ENCODE measurements around the gene CORO6.

Gene CORO6

DNA sequence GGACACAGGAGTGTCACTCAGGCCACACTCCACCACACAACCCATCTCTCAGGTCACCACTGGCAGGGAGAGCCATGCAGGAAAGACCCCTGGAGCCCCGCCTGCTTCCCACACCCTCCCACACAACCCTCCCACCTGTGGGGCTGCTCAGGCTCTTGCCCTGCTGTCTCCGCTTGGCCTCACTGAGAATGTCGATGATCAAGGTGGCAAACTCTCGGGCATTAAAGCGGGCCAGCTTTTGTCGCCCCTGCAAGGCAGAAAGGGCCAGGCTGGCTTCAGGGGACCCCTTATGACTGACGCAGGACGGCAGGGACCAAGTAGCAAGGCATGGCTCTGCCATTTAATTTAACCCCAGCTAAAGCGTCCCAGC lies 45.7 kb downstream of the CORO6 start:
- no peak for DNase-seq (ENCODE audit: low read depth)
- no peak for TF ChIP-seq CTCF (conservative IDR thresholded peaks at IDR 0.05; ENCODE audit: low read depth, low read length)
- H3K4me3 ChIP-seq (ENCODE audit: low read depth, low read length) = no peak overlapping the region

DNA sequence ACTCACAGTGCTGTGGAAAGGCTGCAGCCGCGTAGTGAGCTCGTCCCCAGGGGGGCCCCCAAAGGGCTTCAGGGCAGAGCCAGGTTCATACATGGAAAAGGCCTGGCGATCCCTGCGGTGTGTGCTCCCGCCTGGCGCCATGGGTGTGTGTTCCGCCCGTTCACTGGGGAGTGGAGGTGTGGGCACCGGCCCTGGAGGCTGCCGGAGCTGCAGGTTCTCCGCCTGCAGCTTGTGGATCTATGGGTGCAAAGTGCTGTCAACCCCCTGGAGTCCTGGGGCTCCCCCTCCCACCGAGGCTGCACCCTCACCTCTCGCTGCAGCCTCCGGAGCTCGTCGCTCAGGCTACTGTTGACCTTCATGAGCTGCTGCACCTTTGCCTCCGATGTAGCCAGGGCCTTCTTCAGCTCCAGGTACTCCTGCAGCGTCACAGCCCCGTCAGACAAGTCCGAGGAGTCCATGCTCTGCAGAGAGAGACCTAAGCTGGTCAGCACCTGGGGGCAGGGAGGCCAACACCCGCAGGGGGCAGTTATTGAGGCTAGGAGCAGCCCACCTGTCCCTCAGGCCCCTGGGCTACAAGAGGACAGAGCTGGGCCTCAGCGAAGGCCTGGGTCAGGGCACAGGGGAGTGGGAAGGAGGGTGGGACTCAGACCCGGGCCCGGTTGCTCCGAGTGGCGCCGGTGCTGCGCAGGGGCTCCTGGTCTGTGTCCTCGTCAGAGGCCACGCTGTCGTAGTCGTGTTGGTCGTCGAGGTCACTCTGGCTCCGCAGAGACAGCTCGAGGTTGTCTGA lies 46.3 kb downstream of the CORO6 start:
- no peak overlapping the region for H3K4me3 ChIP-seq (ENCODE audit: low read depth, low read length)
- TF ChIP-seq CTCF (conservative IDR thresholded peaks at IDR 0.05; ENCODE audit: low read depth, low read length) = no peak
- DNase-seq (ENCODE audit: low read depth) = no peak

DNA sequence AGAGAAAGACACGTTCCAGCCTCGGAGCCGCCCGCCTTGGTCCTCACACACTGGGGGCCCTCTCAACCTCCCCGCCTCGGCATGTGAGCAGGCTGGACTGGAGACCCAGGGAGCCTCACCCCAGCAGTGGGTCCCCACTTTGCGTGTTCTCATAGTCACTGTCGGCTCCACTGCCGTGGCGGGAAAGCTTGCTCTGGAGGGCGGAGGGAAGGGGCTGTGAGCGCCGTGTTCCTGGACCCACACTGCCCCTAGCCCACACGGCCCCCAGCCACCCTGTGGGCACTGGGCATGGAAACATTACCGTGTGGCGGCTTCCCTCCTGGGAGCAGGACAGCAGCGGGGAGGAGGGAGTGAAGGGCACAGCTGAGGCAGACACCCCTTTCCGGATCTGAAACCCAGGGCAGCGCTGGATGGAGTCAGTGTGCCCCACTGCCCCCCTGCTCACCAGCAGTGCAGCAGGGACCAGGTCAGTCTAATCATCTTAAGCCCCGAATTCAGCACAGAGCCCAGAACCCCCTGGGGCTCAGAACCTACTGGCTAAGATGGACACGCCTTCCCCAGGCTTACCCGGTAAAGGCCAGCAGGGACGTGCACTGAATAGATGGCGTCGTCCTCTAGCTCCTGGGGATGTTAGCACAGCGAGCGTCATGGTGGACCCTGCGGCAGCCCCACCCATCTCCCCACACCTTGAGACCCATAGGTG lies 47.0 kb downstream of the CORO6 start:
- TF ChIP-seq CTCF (conservative IDR thresholded peaks at IDR 0.05; ENCODE audit: low read depth, low read length) = no peak
- no peak overlapping the region for H3K4me3 ChIP-seq (ENCODE audit: low read depth, low read length)
- DNase-seq (ENCODE audit: low read depth) = no peak

GRCh38 chr17:29574732-29575510 lies 47.8 kb downstream of the CORO6 start:
- no peak for DNase-seq (ENCODE audit: low read depth)
- TF ChIP-seq CTCF (conservative IDR thresholded peaks at IDR 0.05; ENCODE audit: low read depth, low read length) = no peak
- H3K4me3 ChIP-seq (ENCODE audit: low read depth, low read length) = no peak overlapping the region

DNA sequence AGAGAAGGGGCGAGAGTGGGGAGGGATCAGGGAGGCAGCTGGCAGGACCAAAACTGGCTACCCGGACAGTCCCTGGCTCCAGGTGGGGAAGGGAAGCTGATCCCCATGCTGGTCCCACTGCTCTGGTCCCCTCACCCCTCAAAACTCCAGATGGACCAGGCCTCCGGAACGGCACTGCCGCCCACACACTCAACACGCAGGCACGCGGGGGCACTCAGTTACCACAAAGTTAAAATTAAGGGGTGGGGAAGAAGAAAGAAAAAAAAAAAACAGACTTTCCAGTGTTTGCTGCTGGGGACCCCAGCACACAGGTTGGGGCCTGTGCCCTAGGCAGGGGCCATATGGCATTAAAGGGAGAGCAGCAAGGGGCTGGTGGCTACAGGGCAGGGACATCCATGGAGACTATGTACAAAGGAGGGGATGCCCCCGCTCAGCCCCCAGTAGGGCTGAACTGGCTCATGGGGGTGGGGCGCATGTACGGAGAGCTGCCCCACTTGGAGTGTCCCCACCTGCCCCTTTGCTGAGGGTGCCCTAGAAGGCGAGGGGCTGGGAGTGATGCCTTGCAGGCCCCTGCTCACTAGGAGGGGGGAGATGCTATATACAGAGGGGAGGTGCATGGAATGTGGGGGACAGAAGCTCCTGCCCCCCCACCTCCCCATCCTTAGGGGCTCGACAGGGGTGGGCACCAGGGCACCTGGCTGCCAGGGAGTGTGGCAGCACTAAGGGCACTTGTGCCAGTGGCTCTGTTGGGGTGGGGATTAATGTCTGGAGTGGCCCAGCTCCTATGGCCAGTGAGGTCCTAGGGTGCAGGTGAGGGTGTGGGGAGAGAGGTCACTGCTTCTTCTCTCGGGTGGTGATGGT lies 48.6 kb downstream of the CORO6 start:
- no peak overlapping the region for H3K4me3 ChIP-seq (ENCODE audit: low read depth, low read length)
- TF ChIP-seq CTCF (conservative IDR thresholded peaks at IDR 0.05; ENCODE audit: low read depth, low read length) = no peak
- no peak for DNase-seq (ENCODE audit: low read depth)

DNA sequence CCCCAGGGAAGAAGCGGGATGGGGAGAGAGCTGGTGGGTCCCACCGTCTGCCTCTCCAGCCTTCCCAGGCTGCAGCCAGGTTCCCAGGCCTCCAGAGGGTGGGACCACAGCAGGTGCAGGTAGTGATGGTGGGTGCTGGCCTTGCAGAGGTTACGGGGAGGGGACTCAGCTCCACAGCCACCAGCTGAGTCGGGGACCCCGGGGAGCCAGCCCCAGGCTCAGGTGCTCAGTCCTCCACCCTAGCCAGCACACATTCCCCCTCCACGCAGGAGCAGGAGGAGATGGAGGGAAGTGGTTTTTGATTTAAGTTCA lies 49.2 kb downstream of the CORO6 start:
- no peak overlapping the region for H3K4me3 ChIP-seq (ENCODE audit: low read depth, low read length)
- no peak for TF ChIP-seq CTCF (conservative IDR thresholded peaks at IDR 0.05; ENCODE audit: low read depth, low read length)
- DNase-seq (ENCODE audit: low read depth) = no peak
